C4-2B (cell line): Measurements from ENCODE around the gene NXPH1.

Experiments
- H3K27ac ChIP-seq: fragments of 450-650 bp; 2 replicates; pipeline ENCODE4 v1.5.1; 2017
- ZFX ChIP-seq: fragments of 450-650 bp; IDR thresholded peaks from 2 replicates; pipeline ENCODE4 v1.6.1; 2017
- TF ChIP-seq, protein P1 (sequence below): fragments of 450-650 bp; conservative IDR thresholded peaks from 2 replicates; pipeline ENCODE4 v1.5.1; 2017; ENCODE audit warnings: mild to moderate bottlenecking

Gene NXPH1

DNA sequence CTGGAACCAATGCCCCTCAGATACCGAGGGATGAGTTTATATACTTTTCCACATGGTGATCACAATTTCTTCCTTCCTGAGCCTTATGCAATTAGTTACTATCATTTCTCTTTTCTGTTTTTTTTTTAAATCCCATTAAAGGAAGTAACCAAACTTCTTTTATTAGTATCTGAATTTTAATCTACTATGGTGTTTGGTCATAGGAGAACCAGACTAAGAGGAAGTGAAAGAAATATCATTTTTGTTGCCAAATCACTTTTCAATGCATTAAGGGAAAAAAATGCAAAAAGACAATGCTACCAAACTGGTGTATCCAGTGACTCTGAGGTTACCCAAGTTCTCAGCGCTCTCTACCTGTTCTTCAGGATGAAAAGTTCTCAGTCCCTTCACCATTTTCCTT, 167.7 kb downstream of the NXPH1 start:
- TF ChIP-seq ZFX: no peak
- TF ChIP-seq, protein P1, sequence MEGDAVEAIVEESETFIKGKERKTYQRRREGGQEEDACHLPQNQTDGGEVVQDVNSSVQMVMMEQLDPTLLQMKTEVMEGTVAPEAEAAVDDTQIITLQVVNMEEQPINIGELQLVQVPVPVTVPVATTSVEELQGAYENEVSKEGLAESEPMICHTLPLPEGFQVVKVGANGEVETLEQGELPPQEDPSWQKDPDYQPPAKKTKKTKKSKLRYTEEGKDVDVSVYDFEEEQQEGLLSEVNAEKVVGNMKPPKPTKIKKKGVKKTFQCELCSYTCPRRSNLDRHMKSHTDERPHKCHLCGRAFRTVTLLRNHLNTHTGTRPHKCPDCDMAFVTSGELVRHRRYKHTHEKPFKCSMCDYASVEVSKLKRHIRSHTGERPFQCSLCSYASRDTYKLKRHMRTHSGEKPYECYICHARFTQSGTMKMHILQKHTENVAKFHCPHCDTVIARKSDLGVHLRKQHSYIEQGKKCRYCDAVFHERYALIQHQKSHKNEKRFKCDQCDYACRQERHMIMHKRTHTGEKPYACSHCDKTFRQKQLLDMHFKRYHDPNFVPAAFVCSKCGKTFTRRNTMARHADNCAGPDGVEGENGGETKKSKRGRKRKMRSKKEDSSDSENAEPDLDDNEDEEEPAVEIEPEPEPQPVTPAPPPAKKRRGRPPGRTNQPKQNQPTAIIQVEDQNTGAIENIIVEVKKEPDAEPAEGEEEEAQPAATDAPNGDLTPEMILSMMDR: no peak
- no peak overlapping the region for H3K27ac ChIP-seq

DNA sequence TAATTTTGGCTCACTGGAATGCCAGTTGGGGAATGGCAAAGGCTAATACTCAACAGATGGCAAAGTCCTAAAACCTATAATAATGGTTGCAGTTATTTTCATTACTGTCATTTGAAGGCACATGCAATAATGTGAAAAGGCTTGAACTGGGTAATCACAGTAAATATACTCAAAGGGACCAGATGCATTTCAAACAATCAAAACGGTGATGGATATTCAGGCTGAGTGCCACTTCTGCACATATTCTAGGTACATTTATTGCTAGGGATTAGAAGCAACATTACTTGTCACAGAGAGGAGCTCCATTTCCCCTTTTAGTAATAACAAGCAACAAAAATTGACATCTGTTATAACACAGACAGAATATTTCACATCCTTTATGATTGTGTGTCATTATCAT, 171.8 kb downstream of the NXPH1 start:
- no peak for TF ChIP-seq ZFX
- no peak overlapping the region for H3K27ac ChIP-seq

DNA sequence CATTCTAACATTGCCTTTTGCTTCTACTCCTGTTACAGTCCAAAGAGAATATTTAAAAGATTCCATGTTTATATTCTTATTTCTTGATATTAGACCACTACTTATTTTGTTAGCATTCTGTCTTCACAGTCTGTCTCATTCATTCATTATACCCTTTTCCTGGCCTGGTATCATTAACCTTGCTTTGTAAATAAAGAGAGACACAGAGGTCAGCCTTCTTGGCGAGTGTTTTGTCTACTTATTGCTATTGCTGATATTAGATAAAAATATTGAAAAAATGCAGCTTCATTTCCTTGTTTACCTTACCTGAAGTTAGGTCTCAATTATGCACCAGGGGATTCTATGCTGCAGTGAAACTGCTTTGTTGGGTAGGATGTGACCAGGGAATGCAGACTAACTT, 179.2 kb downstream of the NXPH1 start:
- no peak overlapping the region for H3K27ac ChIP-seq
- no peak for TF ChIP-seq ZFX
- TF ChIP-seq, protein P1: no peak

DNA sequence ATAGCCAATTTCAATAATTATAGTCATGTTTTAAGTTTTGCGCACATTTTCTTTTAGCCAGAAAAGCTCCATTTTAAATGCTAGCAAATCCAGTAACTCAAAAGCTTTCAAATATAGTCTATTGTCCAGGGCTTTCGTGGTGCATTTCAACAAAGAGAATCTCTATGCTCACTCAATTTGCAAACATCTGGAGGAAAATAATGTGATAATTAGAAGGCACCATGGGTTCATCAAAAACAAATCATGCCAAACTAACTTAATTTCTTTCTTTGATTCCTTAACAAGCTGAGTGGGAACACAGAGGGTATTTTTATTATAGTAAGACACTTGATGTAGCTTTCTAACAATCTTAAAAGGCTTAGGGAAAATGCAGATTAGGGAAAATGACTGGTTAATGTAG, 179.8 kb downstream of the NXPH1 start:
- TF ChIP-seq ZFX: no peak
- TF ChIP-seq, protein P1: no peak

DNA sequence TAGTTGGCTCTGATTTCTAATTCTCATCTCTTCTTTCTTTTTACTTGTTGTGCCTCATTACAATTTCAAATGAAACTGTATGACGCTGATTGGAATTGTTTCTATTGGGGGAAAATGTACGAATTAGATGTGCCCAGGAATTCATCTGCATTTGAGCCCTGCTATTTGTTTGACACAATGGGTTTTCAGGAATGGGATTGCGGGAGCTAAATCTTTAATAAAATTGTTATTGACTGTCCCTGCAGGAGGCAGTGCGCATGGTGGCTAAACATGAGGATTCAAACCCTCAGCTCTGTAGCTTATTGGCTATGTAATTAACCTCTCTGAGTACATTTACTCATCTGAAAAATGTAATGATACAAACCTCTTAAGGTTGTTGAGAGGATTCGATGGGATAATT, 181.6 kb downstream of the NXPH1 start:
- TF ChIP-seq, protein P1: no peak
- no peak for TF ChIP-seq ZFX
- no peak overlapping the region for H3K27ac ChIP-seq

More for the DNA sequence above, 179.8 kb downstream of the NXPH1 start:
- H3K27ac ChIP-seq: no peak overlapping the region

DNA sequence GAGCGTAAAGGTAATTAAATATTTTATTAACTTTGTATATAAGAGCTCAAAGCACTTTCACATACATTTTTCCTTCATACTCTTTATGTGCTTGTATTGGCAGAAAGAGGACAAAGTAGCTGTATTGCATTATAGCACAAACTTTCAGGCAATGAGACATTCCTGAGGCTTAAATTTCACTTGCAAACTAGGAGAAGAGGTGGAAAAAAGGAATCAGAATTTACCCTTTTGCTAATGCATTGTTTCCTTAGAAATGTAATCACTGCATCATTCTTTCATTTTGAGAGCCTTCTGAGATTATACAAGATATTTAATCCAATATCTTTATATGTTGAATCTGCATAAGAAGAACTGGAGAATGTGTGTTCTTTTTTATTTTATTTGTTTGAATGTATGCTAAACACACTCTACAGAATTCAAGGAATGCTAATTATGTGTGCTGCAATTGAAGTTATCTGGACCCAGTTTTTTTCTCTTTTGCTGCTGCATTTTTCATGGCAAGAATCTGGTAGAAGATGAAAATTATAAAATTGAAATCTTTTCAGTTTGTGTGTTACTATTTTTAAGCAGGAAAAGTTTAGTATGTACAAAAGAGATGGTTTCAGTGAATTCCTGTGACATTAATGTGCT, 185.1 kb downstream of the NXPH1 start:
- TF ChIP-seq ZFX: no peak
- TF ChIP-seq, protein P1: no peak
- H3K27ac ChIP-seq: no peak overlapping the region

DNA sequence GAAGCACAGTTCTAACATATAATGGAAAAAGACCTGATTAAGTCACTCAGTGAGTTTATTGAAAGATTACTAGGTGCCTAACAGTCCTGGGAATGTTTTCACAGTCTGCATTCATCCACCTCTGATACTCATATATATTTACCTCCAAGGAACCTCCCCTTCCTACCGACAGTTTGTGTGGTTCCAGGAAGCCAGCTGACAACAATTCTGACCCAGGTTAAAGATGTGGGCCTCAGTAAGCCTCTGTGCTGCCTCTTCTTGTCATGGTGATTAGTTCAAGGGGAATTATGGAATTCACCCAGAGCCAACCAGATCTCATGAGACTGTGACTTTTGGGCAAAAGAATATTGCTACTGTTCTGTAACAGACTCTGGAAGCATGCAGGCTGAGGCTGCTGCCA, 186.8 kb downstream of the NXPH1 start:
- TF ChIP-seq ZFX: no peak
- TF ChIP-seq, protein P1: no peak

DNA sequence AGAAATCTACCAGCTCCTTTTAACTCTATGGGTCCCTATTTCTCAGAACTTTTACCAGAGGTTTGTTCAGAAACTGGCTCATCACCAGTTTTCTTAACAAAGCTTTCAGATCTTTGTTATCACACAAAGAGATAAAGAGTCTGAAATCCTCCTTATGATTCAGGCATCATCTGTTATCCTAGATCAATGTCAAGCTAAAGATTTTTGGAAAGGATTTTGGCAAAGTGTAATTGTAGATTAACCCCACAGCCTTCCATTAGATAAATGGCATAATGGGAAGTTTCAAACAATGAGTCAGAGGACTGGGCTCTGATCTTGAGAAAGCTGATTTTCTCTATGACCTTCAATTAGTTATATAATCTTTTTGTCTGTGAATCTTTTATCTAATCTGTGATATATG, 192.2 kb downstream of the NXPH1 start:
- no peak overlapping the region for H3K27ac ChIP-seq
- no peak for TF ChIP-seq ZFX
- TF ChIP-seq, protein P1: no peak

More for the DNA sequence above, 186.8 kb downstream of the NXPH1 start:
- no peak overlapping the region for H3K27ac ChIP-seq
